ENCODE data around the gene SULT1B1.

The SULT1B1 gene

GRCh38 chr4:69744157-69744478 lies 16.3 kb downstream of the SULT1B1 start:
- TF ChIP-seq EZH2phosphoT487 (IDR thresholded peaks at IDR 0.05; ENCODE audit: low read length) = no peak
- no peak for TF ChIP-seq EZH2 (optimal IDR thresholded peaks at IDR 0.05; ENCODE audit: low read depth, low read length)
- no peak for TF ChIP-seq CTCF (IDR thresholded peaks at IDR 0.05; ENCODE audit: low read length)
- no peaks in the 10 kb centered on the region for H3K36me3 ChIP-seq (replicated peaks; ENCODE audit: insufficient read depth, low read length)

GRCh38 chr4:69743476-69744156 lies 16.8 kb downstream of the SULT1B1 start:
- H3K4me2 ChIP-seq (ENCODE audit: low read depth, low read length) = no peak overlapping the region
- TF ChIP-seq CTCF (IDR thresholded peaks at IDR 0.05; ENCODE audit: low read length) = no peak
- no peak for TF ChIP-seq EZH2phosphoT487 (IDR thresholded peaks at IDR 0.05; ENCODE audit: low read length)
- TF ChIP-seq EZH2 (optimal IDR thresholded peaks at IDR 0.05; ENCODE audit: low read depth, low read length) = no peak
- H4K20me1 ChIP-seq (ENCODE audit: insufficient read depth, low read length) = no peaks in the 10 kb centered on the region
- no peaks in the 10 kb centered on the region for H3F3A ChIP-seq (ENCODE audit: insufficient read depth, low read length)
- no peak overlapping the region for H3K9ac ChIP-seq (ENCODE audit: low read length)
- no peak overlapping the region for H3K27ac ChIP-seq (ENCODE audit: low read length)
- H3K9me2 ChIP-seq (replicated peaks; ENCODE audit: insufficient read depth, low read length) = no peaks in the 10 kb centered on the region
- no peaks in the 10 kb centered on the region for H3K4me1 ChIP-seq (ENCODE audit: low read length)
- H3K9me3 ChIP-seq (replicated peaks; ENCODE audit: insufficient read depth, low read length) = no peaks in the 10 kb centered on the region
- H3K4me3 ChIP-seq (ENCODE audit: low read length) = no peak overlapping the region
- H3K36me3 ChIP-seq (replicated peaks; ENCODE audit: insufficient read depth, low read length) = no peaks in the 10 kb centered on the region
- no peak for DNase-seq
- no peaks in the 10 kb centered on the region for H3K79me2 ChIP-seq (ENCODE audit: low read length)
- H2AFZ ChIP-seq (ENCODE audit: low read length) = no peak overlapping the region
- no peaks in the 10 kb centered on the region for H3K27me3 ChIP-seq (replicated peaks; ENCODE audit: insufficient read depth, low read length)

More at GRCh38 chr4:69744157-69744478, 16.3 kb downstream of the SULT1B1 start:
- no peak overlapping the region for H3K4me3 ChIP-seq (ENCODE audit: low read length)
- no peaks in the 10 kb centered on the region for H3K27me3 ChIP-seq (replicated peaks; ENCODE audit: insufficient read depth, low read length)
- H3K9me2 ChIP-seq (replicated peaks; ENCODE audit: insufficient read depth, low read length) = no peaks in the 10 kb centered on the region
- DNase-seq = no peak
- no peaks in the 10 kb centered on the region for H3K4me1 ChIP-seq (ENCODE audit: low read length)
- H2AFZ ChIP-seq (ENCODE audit: low read length) = no peak overlapping the region
- H3F3A ChIP-seq (ENCODE audit: insufficient read depth, low read length) = no peaks in the 10 kb centered on the region
- no peaks in the 10 kb centered on the region for H3K79me2 ChIP-seq (ENCODE audit: low read length)
- H3K9ac ChIP-seq (ENCODE audit: low read length) = no peak overlapping the region
- no peak overlapping the region for H3K4me2 ChIP-seq (ENCODE audit: low read depth, low read length)
- no peaks in the 10 kb centered on the region for H3K9me3 ChIP-seq (replicated peaks; ENCODE audit: insufficient read depth, low read length)
- no peaks in the 10 kb centered on the region for H4K20me1 ChIP-seq (ENCODE audit: insufficient read depth, low read length)
- no peak overlapping the region for H3K27ac ChIP-seq (ENCODE audit: low read length)

GRCh38 chr4:69742596-69742995 lies 17.8 kb downstream of the SULT1B1 start:
- no peak for DNase-seq
- Histone ChIP-seq H3F3A (ENCODE audit: insufficient read depth, low read length) (no peaks in the 10 kb centered on the region), H3K36me3 (replicated peaks; ENCODE audit: insufficient read depth, low read length) (no peaks in the 10 kb centered on the region), H2AFZ (ENCODE audit: low read length) (no peak overlapping the region), H3K4me1 (ENCODE audit: low read length) (no peaks in the 10 kb centered on the region), H3K9me2 (replicated peaks; ENCODE audit: insufficient read depth, low read length) (no peaks in the 10 kb centered on the region), H4K20me1 (ENCODE audit: insufficient read depth, low read length) (no peaks in the 10 kb centered on the region), H3K27ac (ENCODE audit: low read length) (no peak overlapping the region), H3K9ac (ENCODE audit: low read length) (no peak overlapping the region), H3K27me3 (replicated peaks; ENCODE audit: insufficient read depth, low read length) (no peaks in the 10 kb centered on the region), H3K4me2 (ENCODE audit: low read depth, low read length) (no peak overlapping the region), H3K79me2 (ENCODE audit: low read length) (no peaks in the 10 kb centered on the region), H3K9me3 (replicated peaks; ENCODE audit: insufficient read depth, low read length) (no peaks in the 10 kb centered on the region), H3K4me3 (ENCODE audit: low read length) (no peak overlapping the region)
- no peak for TF ChIP-seq CTCF (IDR thresholded peaks at IDR 0.05; ENCODE audit: low read length)
- no peak for TF ChIP-seq EZH2phosphoT487 (IDR thresholded peaks at IDR 0.05; ENCODE audit: low read length)
- no peak for TF ChIP-seq EZH2 (optimal IDR thresholded peaks at IDR 0.05; ENCODE audit: low read depth, low read length)
